Right lobe of liver (tissue), 4 donors: ENCODE data around the gene TBC1D3L.
"Not testable (repeated sequence)": the region's sequence is repeated elsewhere in the genome, so short reads cannot be mapped to it uniquely, and the experiment has no call there.

ENCODE experiments used
- POLR2A ChIP-seq: fragments of 450-650 bp; IDR thresholded peaks from one replicate; pipeline ENCODE4 v1.6.1; 2017; ENCODE audit warnings: antibody characterized with exemption, mild to moderate bottlenecking
- TF ChIP-seq, protein P1 (sequence below), 4 donors: fragments of 200-600 bp in 3 of 4; fragments of 450-650 bp in 1 of 4; IDR thresholded peaks; one replicate each; pipeline versions ENCODE4 v1.5.1 to v1.8.0; 2016 to 2022; ENCODE audit warnings: antibody characterized with exemption in 4 of 4, mild to moderate bottlenecking in 2 of 4
- donor health status: DM: no; HTN: no; CAD: no.
- donor health status: DM: no; HTN: no; CAD: no.
- donor health status: DM: no; HTN: yes; CAD: no.

DNA sequence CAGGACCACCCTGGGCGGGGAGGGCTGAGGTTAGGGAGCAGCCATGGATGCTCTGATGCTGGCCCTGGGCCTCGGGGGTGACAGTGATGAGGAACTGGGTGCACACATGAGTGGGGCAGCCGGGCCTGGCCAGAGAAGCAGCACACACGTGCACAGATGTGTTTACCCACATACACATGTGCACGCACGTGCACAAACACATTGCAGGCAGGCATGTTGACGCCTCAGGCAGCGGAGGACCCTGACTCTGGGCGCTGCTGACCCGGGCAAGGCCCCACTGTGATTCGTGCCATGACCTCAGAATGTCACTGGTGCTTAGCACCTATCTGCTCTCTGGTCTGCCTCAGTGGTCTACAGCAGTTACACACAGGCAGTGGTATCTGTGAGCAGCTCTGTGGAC lies 14.8 kb upstream of the TBC1D3L start, which contains the start of gene TBC1D3D:
- TF ChIP-seq, protein P1, sequence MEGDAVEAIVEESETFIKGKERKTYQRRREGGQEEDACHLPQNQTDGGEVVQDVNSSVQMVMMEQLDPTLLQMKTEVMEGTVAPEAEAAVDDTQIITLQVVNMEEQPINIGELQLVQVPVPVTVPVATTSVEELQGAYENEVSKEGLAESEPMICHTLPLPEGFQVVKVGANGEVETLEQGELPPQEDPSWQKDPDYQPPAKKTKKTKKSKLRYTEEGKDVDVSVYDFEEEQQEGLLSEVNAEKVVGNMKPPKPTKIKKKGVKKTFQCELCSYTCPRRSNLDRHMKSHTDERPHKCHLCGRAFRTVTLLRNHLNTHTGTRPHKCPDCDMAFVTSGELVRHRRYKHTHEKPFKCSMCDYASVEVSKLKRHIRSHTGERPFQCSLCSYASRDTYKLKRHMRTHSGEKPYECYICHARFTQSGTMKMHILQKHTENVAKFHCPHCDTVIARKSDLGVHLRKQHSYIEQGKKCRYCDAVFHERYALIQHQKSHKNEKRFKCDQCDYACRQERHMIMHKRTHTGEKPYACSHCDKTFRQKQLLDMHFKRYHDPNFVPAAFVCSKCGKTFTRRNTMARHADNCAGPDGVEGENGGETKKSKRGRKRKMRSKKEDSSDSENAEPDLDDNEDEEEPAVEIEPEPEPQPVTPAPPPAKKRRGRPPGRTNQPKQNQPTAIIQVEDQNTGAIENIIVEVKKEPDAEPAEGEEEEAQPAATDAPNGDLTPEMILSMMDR (IDR thresholded peaks at IDR 0.05): not testable (repeated sequence)
- not testable (repeated sequence) for TF ChIP-seq POLR2A
